ENCODE measurements around the gene SLC6A7.
A peak's percentile ranks its signal among the peaks of the same experiment; 100 is the strongest.

SLC6A7 gene

DNA sequence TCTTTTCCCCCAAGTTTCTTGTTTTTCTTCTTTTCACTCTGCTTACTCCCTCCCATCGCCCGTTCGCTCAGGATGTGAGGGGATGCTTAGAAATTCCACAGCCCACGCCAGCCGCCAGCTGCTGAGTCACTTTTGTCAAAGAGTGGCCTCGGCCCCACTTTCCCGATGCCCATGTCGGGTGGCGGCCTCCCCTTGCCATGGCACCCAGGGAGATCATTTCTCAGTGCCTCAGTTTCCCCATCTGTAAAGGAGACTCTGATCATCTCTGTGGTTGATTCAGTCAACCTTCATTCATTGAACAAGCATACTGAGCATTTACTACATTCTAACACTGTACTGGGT, 33.9 kb upstream of the SLC6A7 start:
- no peak for DNase-seq (ENCODE audit: low spot score)

DNA sequence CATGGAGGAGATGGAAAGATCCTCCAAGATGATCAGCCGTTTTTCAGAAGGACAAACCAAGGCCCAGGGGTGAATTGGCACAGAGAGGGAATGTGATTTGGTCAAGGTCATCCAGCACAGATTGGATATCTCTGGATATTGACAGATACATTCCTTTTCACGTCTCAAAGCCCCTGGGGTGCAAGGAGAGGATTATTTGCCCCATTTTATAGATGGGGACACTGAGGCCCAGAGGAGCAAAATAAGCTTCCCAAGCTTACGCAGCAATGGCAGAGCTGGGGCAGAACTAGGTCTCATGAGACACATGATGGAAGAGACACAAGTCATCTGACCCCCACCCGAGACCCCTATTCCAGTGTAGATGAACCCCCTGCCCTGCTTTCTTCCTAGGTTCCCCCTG, 33.3 kb upstream of the SLC6A7 start:
- no peak for DNase-seq (ENCODE audit: low spot score)

DNA sequence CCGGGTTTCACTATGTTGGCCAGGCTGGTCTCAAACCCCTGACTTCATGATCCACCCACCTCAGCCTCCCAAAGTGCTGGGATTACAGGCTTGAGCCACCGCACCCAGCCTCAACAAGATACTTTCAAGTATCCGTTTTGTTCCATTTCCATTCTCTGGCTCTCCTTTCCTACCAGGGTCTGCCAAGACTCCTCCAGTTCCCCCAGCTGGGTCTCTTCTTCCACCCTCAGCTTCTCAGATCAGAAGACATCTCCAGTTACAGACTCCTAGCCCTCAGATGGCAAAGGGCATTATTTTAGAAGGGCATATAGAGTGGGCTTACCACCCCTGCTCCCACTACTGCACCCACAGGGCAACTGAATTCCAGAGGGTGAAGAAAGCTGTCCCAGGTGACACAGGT, 32.7 kb upstream of the SLC6A7 start:
- DNase-seq (ENCODE audit: low spot score), result no peak

DNA sequence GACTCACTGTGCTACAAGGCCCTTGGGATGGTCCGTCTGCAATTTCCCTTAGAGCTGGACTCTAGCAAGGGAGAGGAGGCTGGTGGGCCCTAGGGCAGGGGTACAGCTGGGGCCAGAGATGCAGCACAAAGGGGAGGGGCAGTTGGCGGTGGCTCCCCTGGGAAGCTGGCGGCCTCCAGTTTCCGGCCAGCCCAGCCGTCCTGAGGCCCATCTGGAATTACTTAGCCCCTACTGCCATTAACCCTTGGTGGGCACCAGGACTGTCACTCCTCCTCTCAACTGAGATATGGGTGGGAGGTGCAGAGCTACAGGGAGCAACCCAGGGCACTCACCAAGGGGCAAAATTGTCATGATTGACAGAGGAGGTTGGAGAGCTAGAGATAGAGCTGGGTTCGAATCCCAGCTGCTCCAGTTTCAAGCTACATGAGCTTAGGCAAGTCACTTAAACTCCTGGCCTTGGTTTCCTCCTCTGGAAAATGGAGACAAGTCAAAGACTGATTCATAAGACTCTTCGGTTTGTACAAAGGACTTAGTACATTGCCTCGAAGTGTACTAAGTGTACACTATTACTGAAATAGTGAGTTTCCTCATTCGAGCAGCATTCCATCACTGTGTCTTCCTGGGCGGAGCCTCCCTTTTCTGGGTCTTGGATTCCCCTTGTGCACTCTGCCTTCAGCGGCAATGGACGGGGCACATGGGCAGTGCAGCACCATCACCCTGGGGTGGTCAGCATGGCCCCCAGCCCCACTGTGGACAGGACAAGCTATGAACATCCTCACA, 31.5 kb upstream of the SLC6A7 start:
- no peak for DNase-seq (ENCODE audit: low spot score)

DNA sequence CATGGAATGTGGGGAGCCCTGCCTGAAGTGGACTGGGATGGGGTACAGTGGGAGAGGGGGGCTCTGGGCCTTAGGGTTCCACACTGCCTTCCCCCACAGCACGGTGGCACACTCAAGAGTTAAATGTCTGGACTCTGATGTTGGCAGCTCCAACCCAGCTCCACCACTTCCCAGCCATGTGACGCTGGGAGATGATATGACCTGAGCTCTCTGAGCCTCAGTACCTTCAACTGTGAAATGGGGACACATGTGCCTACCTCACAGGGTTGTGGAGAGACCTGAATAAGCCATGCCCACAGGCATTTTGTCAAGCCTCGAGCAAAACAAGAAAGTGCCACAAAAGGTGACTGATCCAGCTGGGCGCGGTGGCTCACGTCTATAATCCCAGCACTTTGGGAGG, 30.8 kb upstream of the SLC6A7 start:
- DNase-seq (ENCODE audit: low spot score), result no peak

DNA sequence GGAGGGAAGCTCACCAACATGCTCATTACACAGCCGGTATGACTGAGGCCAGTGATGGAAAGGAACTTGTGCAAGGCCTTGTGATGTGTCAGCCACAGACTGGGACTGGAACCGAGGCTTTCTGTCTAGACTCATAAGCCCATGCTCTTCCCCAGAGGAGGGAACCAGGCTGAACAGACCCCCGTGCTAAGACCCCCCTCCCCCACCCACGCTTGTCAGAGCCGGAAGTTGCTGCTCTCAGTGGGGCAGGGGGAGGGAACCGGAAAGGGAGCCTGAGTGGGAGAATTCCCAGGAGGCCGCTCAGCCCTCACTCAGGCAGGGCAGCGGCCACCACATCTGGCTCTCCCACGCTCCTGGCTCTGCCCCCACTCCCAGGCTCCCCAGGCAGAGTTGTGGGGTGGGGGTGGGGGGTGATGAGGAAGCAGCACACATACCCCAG, 30.1 kb upstream of the SLC6A7 start:
- no peak for DNase-seq (ENCODE audit: low spot score)

DNA sequence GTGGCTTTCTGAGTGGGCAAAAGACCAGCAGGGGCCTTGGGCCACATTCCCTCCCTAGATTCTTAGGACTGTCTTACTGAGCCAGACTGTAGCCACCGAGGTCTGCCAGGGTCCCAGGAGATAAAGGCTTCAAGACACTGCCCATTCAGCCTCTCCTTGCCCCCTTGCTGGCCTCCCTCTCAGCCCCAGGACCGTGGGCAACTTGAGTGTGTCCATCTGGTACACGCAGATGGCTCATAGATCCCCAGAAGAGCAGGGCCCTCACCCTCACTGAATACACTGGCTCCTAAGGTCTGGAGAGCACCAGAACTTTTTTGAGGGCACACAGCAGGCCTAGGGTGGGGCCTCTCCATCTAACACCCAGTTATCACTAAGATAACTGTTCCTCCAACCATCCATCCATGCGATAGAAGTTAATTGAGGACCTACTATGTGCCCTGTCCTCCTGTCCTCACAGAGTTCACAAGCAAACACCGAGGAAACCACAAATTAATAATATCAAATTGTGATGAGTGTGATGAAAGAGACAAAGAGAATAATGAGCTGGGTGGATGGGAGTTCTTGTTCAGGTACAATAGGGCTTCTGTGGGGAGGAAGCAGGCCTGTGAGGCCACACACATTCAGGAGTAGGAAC, 29.3 kb upstream of the SLC6A7 start:
- DNase-seq (ENCODE audit: low spot score), result no peak

DNA sequence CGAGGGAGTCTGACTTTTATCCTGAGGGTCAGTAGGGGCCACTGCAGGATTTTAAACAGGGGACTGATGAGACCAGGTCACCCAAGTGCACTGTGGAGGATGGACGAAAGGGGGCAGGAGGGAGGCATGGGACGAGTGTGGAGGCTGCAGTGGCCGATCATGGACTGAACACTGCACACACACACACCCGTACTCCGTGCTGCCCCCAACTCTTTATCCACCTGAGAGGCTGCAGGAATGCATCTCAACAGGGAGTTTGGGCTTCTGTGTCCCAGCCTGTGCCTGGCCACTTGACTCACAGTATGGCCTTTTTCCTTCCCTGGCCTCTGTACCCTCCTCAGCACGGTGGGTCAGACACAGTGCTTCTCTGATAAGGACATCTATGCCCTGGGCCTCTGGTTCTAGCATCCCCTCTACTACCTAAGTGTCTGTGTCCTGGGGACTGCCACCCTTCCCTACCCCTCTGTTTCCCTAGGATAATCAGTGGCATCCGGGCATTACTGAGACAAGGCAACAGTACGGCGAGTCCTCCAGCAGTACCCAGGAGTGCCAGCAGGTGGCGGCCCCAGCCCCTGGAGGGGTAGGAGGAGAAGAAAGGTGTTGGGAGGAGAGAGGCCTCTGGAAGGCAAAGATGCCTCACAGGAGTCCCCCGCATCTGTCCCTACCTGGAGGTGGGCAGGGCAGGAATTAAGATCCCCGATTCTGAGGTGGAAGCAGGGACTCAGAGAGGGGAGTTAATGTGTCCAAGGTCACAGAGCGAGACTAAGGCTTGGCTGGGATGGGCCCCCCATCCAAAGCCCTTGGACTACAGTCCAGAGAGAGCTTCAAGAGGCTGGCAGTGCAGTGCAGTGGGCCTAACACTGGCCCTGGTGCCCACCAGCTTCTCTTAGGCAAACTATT, 28.4 kb upstream of the SLC6A7 start:
- peak; percentile 85 for DNase-seq (ENCODE audit: low spot score)

DNA sequence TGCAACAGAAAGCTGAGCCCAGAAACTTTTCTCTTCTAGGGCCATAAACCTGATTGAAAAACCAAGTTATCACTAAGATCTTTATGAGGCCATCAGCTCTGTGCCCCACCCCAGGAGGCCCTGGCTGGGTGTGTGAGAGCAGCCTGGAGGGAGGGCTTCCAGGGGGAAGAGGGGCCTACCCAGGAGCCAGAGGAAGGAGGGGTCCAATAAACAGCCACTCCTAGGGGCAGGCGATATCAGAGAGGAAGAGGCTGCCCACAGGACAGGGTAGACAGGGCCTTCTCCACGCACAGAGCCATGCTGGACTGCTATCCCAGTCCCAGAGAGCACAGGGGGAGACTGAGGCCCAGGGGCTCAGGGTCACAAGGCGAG, 27.7 kb upstream of the SLC6A7 start:
- DNase-seq (ENCODE audit: low spot score), result no peak

DNA sequence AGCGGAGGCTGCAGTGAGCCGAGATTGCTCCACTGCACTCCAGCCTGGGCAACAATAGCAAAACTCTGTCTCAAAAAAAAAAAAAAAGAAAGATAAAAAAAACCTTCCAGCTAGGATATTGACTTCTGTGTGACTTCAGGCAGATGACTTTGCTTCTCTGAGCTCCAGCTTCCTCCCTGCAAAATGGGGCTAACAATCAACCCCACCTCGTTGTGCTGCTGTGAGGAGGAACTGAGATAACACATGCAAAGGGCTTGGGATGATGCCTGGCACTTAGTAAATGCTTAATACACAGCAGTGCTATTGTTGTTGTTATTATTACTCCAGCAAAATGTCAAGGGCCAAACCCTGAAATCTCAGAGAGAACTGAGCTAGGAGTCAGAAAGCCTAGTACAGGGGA, 26.8 kb upstream of the SLC6A7 start:
- no peak for DNase-seq (ENCODE audit: low spot score)

DNA sequence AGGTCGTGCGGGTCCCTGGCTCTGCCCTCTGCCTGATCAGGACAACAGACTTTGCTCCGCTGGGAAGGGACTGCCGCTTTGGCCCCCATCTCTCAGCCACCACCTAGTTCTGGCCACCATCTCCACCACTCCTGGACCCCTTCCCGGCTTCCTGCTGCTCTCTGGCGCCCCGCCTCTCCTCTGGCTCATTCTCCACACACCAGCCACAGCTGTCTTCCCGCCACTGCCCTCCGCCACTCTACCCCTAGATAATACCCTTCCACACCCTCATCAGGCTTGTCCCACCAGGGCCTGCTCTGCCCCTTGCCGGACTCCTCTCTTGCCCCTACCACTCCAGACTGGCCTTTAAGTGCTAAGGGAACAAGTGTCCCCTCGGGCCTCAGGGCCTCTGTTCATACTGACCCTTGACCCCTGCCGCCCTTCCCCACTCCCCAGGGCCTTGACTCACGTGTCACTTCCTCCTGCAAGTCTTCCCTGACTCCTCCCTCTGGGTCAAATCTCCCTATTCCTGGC, 26.3 kb upstream of the SLC6A7 start:
- DNase-seq (ENCODE audit: low spot score), result no peak

DNA sequence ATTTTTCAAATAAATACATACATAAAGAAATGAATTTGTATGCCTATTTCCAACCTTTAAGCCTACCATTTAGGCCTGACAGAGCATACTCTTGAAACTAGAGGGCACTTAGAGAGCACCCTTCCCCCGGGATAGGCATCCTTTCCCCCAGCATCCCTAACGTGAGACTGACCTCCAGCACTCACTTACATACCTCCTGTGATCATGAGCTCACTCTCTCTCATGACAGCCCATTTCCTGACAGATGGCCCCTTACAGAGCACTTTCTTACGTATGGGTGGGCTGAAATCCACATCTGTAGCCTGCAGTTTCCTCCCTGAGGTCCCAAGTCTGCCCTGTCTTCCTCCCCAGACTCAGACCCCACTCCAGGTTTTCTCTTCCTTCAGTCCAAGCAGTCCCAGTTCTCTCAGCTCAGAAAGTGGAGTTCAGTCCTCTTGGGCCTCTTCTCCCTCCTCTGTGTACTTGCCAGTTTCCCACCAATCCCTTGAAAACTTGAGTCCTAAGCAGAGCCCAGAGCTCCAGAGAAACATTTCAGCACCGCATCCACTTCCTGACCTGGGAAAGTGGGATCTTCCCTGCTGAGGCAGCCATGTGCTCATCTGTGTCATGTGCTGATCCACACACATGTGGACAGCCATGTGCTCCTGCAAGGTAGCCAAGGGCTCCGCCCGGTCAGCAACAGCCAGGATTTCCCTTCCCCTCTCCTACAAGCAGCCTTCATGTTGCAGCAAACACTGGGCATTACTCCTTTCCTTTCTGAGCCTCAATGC, 25.5 kb upstream of the SLC6A7 start:
- no peak for DNase-seq (ENCODE audit: low spot score)

DNA sequence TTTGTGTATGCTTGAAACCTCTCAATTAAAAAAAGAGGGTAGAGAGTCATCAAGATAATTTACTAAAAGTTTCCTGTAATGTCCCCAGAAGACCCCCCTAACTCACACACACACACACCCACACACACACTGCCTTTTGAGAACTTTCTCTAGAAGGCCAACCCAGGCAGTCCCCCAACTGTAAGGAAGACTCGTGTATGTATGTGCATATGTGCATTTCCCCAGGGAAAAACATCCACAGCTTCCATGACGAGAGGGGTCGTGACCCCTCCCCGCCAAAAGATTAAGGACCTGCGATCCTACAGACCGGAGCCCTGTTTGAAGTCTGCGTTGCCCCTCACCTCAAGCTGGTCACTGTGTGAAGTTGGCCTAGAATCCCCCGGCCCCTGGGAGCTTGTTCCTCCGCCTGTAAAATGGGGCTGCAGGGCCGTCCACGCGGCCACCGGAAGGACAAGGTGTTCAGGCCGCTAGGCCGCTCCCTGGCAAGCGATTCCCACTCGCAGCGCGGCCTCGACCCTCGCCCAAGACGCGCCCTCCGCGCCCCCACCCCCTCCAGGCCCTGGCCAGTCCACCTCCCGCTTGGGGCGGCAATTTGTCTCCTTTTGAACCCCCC, 23.7 kb upstream of the SLC6A7 start:
- no peak for DNase-seq (ENCODE audit: low spot score)

DNA sequence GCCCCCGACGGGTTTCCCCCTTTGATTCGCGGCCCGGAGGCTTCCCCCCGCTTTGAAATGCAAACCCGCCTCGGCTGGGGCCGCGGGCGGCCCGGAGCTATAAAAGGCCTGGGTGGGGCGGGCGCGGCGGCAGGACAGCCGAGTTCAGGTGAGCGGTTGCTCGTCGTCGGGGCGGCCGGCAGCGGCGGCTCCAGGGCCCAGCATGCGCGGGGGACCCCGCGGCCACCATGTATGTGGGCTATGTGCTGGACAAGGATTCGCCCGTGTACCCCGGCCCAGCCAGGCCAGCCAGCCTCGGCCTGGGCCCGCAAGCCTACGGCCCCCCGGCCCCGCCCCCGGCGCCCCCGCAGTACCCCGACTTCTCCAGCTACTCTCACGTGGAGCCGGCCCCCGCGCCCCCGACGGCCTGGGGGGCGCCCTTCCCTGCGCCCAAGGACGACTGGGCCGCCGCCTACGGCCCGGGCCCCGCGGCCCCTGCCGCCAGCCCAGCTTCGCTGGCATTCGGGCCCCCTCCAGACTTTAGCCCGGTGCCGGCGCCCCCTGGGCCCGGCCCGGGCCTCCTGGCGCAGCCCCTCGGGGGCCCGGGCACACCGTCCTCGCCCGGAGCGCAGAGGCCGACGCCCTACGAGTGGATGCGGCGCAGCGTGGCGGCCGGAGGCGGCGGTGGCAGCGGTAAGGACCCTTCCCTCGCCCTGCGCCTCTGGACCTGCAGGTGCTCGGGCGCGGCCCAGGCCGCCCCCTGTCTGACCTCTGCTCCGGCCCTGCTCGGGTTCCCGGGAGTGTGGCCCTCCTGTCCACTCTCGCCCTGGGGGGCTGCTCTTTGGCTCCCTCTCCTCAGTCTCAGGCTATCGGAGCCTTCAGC, 23.0 kb upstream of the SLC6A7 start, which contains the start of gene CDX1:
TSS of gene CDX1 (plus strand) at position 129 of the 862 bp plus-strand sequence. CDS start at position 228, 99 bp downstream.
- DNase-seq (ENCODE audit: low spot score), result no peak

DNA sequence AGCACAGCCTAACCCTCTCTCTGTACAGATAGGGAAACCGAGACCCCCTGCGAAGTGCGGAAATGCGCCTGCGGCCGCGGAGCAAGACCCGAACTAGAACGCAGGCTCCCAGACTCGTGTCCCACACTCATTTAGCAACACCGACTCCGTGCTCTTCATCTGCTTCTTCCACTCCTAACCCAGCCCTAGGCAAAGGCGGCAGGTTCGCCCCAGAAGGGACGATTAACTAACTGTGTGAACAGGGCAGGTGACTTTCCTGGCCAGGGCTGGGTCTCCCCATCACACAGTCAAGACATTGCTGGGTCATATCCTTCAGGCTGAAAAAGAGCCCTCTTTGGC, 22.4 kb upstream of the SLC6A7 start:
- DNase-seq (ENCODE audit: low spot score), result no peak

DNA sequence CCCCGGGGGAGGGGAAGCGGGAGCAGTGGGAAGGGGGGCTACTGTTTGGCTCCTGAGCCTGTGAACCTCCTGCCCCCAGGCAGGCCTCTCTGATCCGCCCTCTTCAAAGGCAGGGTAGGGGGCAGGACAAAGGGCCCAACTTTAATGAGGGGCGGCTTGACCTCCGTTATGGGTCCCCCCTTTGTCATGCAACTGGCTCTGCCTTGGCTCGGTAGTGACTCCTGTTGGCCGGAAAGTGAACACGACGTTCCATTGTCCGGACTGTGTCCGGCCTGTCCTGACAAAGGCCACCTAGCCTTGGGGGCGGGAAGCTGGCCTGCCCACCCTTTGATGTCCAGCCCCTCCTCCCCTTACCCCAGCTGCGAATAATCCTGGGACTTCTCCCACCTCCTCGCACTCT, 22.0 kb upstream of the SLC6A7 start:
- no peak for DNase-seq (ENCODE audit: low spot score)

DNA sequence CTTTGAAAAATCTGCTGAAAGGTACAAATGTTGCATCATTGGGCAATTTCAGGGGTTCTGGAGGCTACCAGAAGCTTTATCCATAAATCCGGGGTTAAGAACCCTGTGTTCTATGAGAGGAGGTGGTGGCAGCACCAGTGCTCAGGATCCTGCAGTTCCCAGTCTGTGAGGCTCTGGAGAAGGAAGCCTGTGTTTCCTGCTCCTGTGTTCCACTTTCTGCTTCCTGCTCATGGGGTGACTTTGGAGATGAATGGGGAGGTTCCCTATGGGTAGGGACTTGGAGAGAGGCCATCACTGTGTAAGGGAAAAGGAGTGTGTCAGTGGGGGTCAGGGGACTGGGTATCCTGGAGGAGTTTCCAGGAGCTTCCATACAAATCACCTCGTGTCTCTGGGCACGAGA, 21.0 kb upstream of the SLC6A7 start:
- DNase-seq (ENCODE audit: low spot score), result no peak

DNA sequence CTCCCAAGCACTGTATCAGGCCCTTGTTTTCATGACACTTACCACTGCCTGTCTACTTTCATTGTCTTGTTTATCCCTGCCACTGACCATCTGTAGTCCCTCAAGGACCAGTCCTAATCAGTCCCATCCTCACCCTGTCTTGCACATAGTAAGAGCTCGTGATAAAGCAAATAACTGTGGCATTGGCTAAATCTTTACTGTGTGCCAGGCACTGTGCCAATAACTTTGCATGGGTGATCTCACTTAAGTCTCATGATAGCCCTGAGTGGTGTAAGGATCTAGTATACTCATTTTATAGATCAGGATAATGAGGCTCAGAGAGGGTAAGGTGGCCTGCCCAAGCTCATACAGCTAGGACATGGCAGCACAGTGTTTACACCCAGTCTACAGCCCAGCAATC, 17.7 kb upstream of the SLC6A7 start:
- no peak for DNase-seq (ENCODE audit: low spot score)

DNA sequence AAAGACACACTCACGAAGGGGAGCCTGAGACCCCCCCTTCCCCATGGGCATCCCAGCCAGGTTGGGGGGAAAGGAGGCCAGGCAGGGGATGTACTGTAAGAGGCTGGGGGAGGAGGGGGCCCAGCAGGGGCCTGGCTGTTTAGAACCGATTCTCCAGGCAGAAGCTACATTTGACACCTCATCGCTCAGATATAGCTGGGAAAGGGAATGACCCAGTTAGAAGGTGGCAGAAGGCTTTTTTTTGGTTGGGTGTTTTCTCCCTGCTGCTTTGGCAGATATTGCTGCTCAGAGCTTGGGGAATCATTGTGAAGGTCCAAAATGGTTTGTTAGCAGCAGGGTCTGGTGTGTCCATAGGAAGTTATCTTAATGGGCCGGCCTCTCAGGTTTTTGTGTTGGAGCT, 17.3 kb upstream of the SLC6A7 start:
- no peak for DNase-seq (ENCODE audit: low spot score)

DNA sequence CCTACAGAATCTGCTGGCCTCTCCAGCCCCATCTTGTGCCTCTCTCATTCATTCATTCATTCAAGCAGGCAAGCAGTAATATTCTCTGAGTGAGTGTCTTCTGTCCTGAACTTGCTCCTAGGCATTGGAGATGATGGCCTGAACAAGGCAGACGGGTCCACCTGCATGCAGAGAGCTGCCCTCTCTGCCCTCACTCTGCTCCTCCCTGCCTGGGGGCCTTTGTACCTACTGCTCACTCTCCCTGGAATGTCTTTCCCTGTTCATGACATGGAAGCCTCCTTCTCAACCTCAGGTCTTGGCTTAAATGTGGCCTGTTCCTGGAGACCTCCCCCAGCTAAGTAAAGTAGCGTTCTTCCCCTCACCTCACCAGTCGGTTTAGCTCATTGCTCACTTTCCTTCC, 16.7 kb upstream of the SLC6A7 start:
- DNase-seq (ENCODE audit: low spot score), result no peak

DNA sequence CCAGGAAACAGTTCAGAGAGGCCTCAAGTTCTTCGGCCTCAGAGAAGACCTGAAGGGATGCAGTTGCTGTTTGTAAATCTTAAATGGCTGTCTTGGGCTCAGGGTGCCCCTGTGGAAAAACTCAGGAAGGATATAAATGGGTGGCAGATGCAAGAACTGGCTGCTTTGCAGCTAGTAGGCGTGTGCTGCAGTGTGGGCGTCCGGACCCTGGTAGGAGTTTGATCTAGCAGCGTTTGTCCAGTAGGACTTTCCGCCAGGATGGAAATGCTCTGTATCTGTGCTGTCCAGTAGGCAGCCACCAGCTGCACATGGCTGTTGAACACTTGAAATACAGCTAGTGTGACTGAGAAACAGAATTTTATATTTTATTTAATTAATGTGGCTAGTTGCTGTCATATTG, 15.6 kb upstream of the SLC6A7 start:
- DNase-seq (ENCODE audit: low spot score), result no peak
